H9 (cell line): ENCODE measurements around the gene WDR48. TPM values are rescaled to one million over a fixed set of nuclear protein-coding genes. Genes with fewer than 3 reads are reported as not detected.

Source experiments
- DNase-seq: peaks from one replicate; pipeline ENCODE4 v3.0.0-alpha.2; 2017
- H2AFZ ChIP-seq: one replicate; pipeline ENCODE4 v1.6.1; 2013; ENCODE audit warnings: mild to moderate bottlenecking, low read length, control low read depth, moderate library complexity
- H2AK5ac ChIP-seq: 2 replicates; pipeline ENCODE4 v1.6.1; 2013; ENCODE audit warnings: low read length, control low read depth, mixed read lengths; ENCODE audit not compliant: insufficient read length
- H2BK120ac ChIP-seq: one replicate; pipeline ENCODE4 v1.6.1; 2013; ENCODE audit warnings: low read depth, mild to moderate bottlenecking, low read length, control low read depth, inconsistent platforms; ENCODE audit not compliant: poor library complexity, severe bottlenecking
- H2BK12ac ChIP-seq: 2 replicates; pipeline ENCODE4 v1.6.1; 2013; ENCODE audit warnings: low read length, control low read depth, mixed read lengths, low read depth; ENCODE audit not compliant: insufficient read length
- H2BK15ac ChIP-seq: 2 replicates; pipeline ENCODE4 v1.6.1; 2013; ENCODE audit warnings: low read depth, low read length, control low read depth
- H2BK20ac ChIP-seq: one replicate; pipeline ENCODE4 v1.6.1; 2013; ENCODE audit warnings: low read depth, mild to moderate bottlenecking, low read length, control low read depth, inconsistent platforms; ENCODE audit not compliant: poor library complexity, severe bottlenecking
- H2BK5ac ChIP-seq: 2 replicates; pipeline ENCODE4 v1.6.1; 2013; ENCODE audit warnings: low read length, control low read depth, mixed read lengths; ENCODE audit not compliant: insufficient read length
- H3K14ac ChIP-seq: 2 replicates; pipeline ENCODE4 v1.6.1; 2013; ENCODE audit warnings: low read length, control low read depth; ENCODE audit not compliant: insufficient read depth
- H3K18ac ChIP-seq: 2 replicates; pipeline ENCODE4 v1.6.1; 2013; ENCODE audit warnings: low read depth, mild to moderate bottlenecking, mixed read lengths, low read length, control low read depth; ENCODE audit not compliant: insufficient read length
- H3K23ac ChIP-seq: 2 replicates; pipeline ENCODE4 v1.6.1; 2013; ENCODE audit warnings: low read length, control low read depth, mixed read lengths, low read depth; ENCODE audit not compliant: insufficient read length
- H3K23me2 ChIP-seq: 2 replicates; pipeline ENCODE4 v1.6.1; 2013; ENCODE audit warnings: low read depth, mild to moderate bottlenecking, mixed read lengths, low read length, control low read depth; ENCODE audit not compliant: insufficient read length, poor library complexity, severe bottlenecking
- H3K27ac ChIP-seq: 2 replicates; pipeline ENCODE4 v1.5.1; 2013; ENCODE audit warnings: low read length, control low read depth, mixed read lengths, low read depth; ENCODE audit not compliant: insufficient read length
- H3K27me3 ChIP-seq: 2 replicates; pipeline ENCODE4 v1.6.1; 2013; ENCODE audit warnings: low read length, control low read depth, inconsistent platforms; ENCODE audit not compliant: insufficient read depth
- H3K4ac ChIP-seq: 2 replicates; pipeline ENCODE4 v1.6.1; 2013; ENCODE audit warnings: low read depth, mild to moderate bottlenecking, control low read depth, inconsistent platforms, low read length, moderate library complexity
- H3K4me1 ChIP-seq: 2 replicates; pipeline ENCODE4 v1.6.1; 2013; ENCODE audit warnings: low read length, control low read depth, inconsistent platforms; ENCODE audit not compliant: insufficient read depth
- H3K4me2 ChIP-seq: 2 replicates; pipeline ENCODE4 v1.6.1; 2013; ENCODE audit warnings: low read length, control low read depth, mixed read lengths; ENCODE audit not compliant: insufficient read length, insufficient read depth
- H3K56ac ChIP-seq: 2 replicates; pipeline ENCODE4 v1.6.1; 2013; ENCODE audit warnings: low read depth, mild to moderate bottlenecking, mixed read lengths, low read length, control low read depth; ENCODE audit not compliant: insufficient read length
- H3K79me1 ChIP-seq: 2 replicates; pipeline ENCODE4 v1.6.1; 2013; ENCODE audit warnings: low read depth, mild to moderate bottlenecking, moderate library complexity, low read length, control low read depth, inconsistent platforms; ENCODE audit not compliant: insufficient read depth, poor library complexity, severe bottlenecking
- H3K79me2 ChIP-seq: 2 replicates; pipeline ENCODE4 v1.6.1; 2013; ENCODE audit warnings: low read length, control low read depth, inconsistent platforms; ENCODE audit not compliant: insufficient read depth
- H3K9ac ChIP-seq: 2 replicates; pipeline ENCODE4 v1.6.1; 2013; ENCODE audit warnings: low read length, control low read depth, mixed read lengths; ENCODE audit not compliant: insufficient read length; ENCODE audit errors: extremely low read depth
- H3K9me3 ChIP-seq: one replicate; pipeline ENCODE4 v1.6.1; 2013; ENCODE audit warnings: low read depth, low read length, inconsistent platforms; ENCODE audit not compliant: control insufficient read depth
- H3T11ph ChIP-seq: one replicate; pipeline ENCODE4 v1.6.1; 2013; ENCODE audit warnings: mild to moderate bottlenecking, low read length, control low read depth, inconsistent platforms
- H4K20me1 ChIP-seq: one replicate; pipeline ENCODE4 v1.6.1; 2013; ENCODE audit not compliant: control insufficient read depth, insufficient read length, insufficient read depth
- H4K5ac ChIP-seq: 2 replicates; pipeline ENCODE4 v1.6.1; 2013; ENCODE audit warnings: low read depth, mild to moderate bottlenecking, mixed read lengths, low read length, control low read depth; ENCODE audit not compliant: insufficient read length
- H4K8ac ChIP-seq: replicated peaks from 2 replicates; pipeline ENCODE4 v1.6.1; 2013; ENCODE audit warnings: low read length, control low read depth, mixed read lengths, low read depth; ENCODE audit not compliant: insufficient read length
- H4K91ac ChIP-seq: 2 replicates; pipeline ENCODE4 v1.6.1; 2013; ENCODE audit warnings: low read depth, mild to moderate bottlenecking, moderate library complexity, mixed read lengths, low read length, control low read depth; ENCODE audit not compliant: insufficient read length
- H3K27ac Mint-ChIP-seq, 3 experiments: 2 replicates in 2 of 3; 3 replicates in 1 of 3; pipeline ENCODE4 v1.8.0; 2020 to 2021; ENCODE audit warnings: mixed read lengths in 3 of 3, mild to moderate bottlenecking in 1 of 3, moderate library complexity in 1 of 3
- H3K27me3 Mint-ChIP-seq: 2 replicates; pipeline ENCODE4 v1.8.0; 2021; ENCODE audit warnings: low read depth, mild to moderate bottlenecking, moderate library complexity, mixed read lengths
- H3K36me3 Mint-ChIP-seq, 3 experiments: 2 replicates in 2 of 3; 3 replicates in 1 of 3; pipeline ENCODE4 v1.8.0; 2020 to 2021; ENCODE audit warnings: low read depth in 3 of 3, mixed read lengths in 3 of 3; ENCODE audit not compliant: insufficient read depth in 1 of 3
- H3K4me1 Mint-ChIP-seq, 2 experiments: 2 replicates each; pipeline ENCODE4 v1.8.0; 2020; ENCODE audit warnings: mixed read lengths in 2 of 2
- H3K4me3 Mint-ChIP-seq, 2 experiments: 2 replicates in 1 of 2; 3 replicates in 1 of 2; pipeline ENCODE4 v1.8.0; 2020 to 2021; ENCODE audit warnings: mild to moderate bottlenecking in 2 of 2, mixed read lengths in 2 of 2, moderate library complexity in 1 of 2
- H3K9me3 Mint-ChIP-seq, 2 experiments: 2 replicates in 1 of 2; 3 replicates in 1 of 2; pipeline ENCODE4 v1.8.0; 2020; ENCODE audit warnings: mild to moderate bottlenecking in 2 of 2, mixed read lengths in 2 of 2, moderate library complexity in 1 of 2
- CTCF ChIP-seq: fragments of 200-600 bp; sonication (generic); conservative IDR thresholded peaks from 3 replicates; pipeline ENCODE4 v1.8.0; 2021; ENCODE audit warnings: antibody characterized with exemption, mild to moderate bottlenecking
- WGBS: extraction: QIAGEN DNeasy Blood & Tissue Kit; methylation state at CpG from one replicate; pipeline ENCODE4 v1.1.7; 2013; ENCODE audit warnings: missing lambda C conversion rate, low lambda C conversion rate, mixed read lengths; ENCODE audit not compliant: insufficient read length; ENCODE audit errors: extremely low coverage; 5-methylcytosine and 5-hydroxymethylcytosine counted together
- total RNA-seq: library from RNA; stranded (reverse); gene quantifications from 2 replicates; pipeline ENCODE4 v1.2.1, GENCODE V29; 2021

Gene WDR48
- total RNA-seq, 1 experiment from 2014 or later = 52.7 TPM

- Histone ChIP-seq H4K20me1 (no peaks in the 10 kb centered on the region), H3K4me1 (no peaks in the 10 kb centered on the region), H3K14ac (no peak overlapping the region), H4K8ac (no peak overlapping the region), H3K23ac (no peak overlapping the region), H2BK20ac (no peak overlapping the region), H3K27ac (no peak overlapping the region), H3K9ac (no peak overlapping the region), H3K9me3 (no peaks in the 10 kb centered on the region), H2AFZ (no peak overlapping the region), H4K91ac (no peak overlapping the region), H3T11ph (no peak overlapping the region), H3K18ac (no peak overlapping the region), H3K79me1 (no peaks in the 10 kb centered on the region), H2AK5ac (no peak overlapping the region), H3K4ac (no peak overlapping the region), H4K5ac (no peak overlapping the region), H3K4me2 (no peak overlapping the region), H2BK12ac (no peak overlapping the region), H2BK15ac (no peak overlapping the region), H3K23me2 (no peaks in the 10 kb centered on the region), H3K56ac (no peak overlapping the region), H3K27me3 (no peaks in the 10 kb centered on the region), H3K79me2 (no peaks in the 10 kb centered on the region), H2BK120ac (no peak overlapping the region), H2BK5ac (no peak overlapping the region)
- no peak for DNase-seq
- H3K4me1 Mint-ChIP-seq = peaks cover 0 to 10% of the 10 kb centered on the region in 2 experiments; a peak in 2 of 4 replicates
- no peak overlapping the region for H3K4me3 Mint-ChIP-seq
- peaks cover 21 to 57% (median 41%) of the 10 kb centered on the region in 3 experiments; a peak in 6 of 7 replicates for H3K36me3 Mint-ChIP-seq
- H3K27me3 Mint-ChIP-seq = no peaks in the 10 kb centered on the region; the same call in 1 of the 2 replicates
- H3K27ac Mint-ChIP-seq = peak overlapping the region in 2 of 3 experiments; percentile 72 to 75; a peak in 2 of 7 replicates
- no CpG with 5 or more reads among the region's 8 CpGs for WGBS
- no peaks in the 10 kb centered on the region for H3K9me3 Mint-ChIP-seq
- no peak for TF ChIP-seq CTCF
These were observed 46.1 kb downstream of the WDR48 start for GRCh38 chr3:39097716-39098472.
